NT2/D1 (cell line): Measurements from ENCODE around the gene TBC1D22B.
"Not testable (repeated sequence)": the region's sequence is repeated elsewhere in the genome, so short reads cannot be mapped to it uniquely, and the experiment has no call there.

Experiments used
- DNase-seq: peaks from one replicate; pipeline ENCODE4 v3.0.0-alpha.2; 2011; ENCODE audit warnings: low read depth, low spot score
- H3K27me3 ChIP-seq: 2 replicates; pipeline ENCODE4 v1.6.0; 2011; ENCODE audit warnings: mild to moderate bottlenecking; ENCODE audit not compliant: insufficient read length, insufficient read depth
- H3K36me3 ChIP-seq: 2 replicates; pipeline ENCODE4 v1.6.1; 2011; ENCODE audit warnings: mild to moderate bottlenecking, low read length, mixed read lengths; ENCODE audit not compliant: insufficient read depth, insufficient read length
- H3K4me1 ChIP-seq: 2 replicates; pipeline ENCODE4 v1.5.1; 2011; ENCODE audit not compliant: insufficient read depth, insufficient read length
- H3K4me3 ChIP-seq: 2 replicates; pipeline ENCODE4 v1.5.1; 2011; ENCODE audit warnings: low read depth; ENCODE audit not compliant: insufficient read length
- H3K9ac ChIP-seq: 2 replicates; pipeline ENCODE4 v1.6.0; 2011; ENCODE audit warnings: low read depth; ENCODE audit not compliant: insufficient read length
- H3K9me3 ChIP-seq: 2 replicates; pipeline ENCODE4 v1.5.1; 2011; ENCODE audit warnings: mild to moderate bottlenecking, low read length; ENCODE audit not compliant: insufficient read depth
- SUZ12 ChIP-seq: IDR thresholded peaks from 2 replicates; pipeline ENCODE4 v1.6.1; 2011; ENCODE audit not compliant: insufficient read length, insufficient read depth; ENCODE audit errors: extremely low read depth
- YY1 ChIP-seq: IDR thresholded peaks from 2 replicates; pipeline ENCODE4 v1.6.1; 2011; ENCODE audit not compliant: insufficient read length, insufficient read depth
- ZNF274 ChIP-seq: IDR thresholded peaks from 2 replicates; pipeline ENCODE4 v1.6.1; 2011; ENCODE audit warnings: mild to moderate bottlenecking, low read depth, low read length

The TBC1D22B gene

DNA sequence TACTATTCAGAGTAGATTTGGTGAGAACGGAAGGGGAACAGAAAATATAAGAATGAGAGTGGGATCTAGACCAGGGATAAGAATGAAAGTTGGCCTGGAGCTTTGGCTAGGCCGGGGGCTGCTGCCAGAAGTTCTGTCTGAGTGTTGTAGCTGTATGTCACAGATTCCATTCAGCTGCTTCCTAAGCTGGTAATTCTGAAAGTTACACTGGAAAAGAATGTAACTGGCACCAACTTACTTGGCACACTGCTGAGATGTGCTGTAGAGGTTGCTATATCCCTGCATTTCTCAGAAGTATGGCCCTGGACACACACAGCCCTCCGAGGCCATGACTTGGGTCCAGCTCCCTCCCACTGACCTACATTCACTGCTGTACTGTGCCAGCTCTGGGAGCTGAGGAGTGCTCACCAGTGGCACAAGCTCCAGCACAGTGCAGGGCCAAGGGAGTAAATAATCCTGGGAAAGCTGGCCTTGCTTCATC lies 26.1 kb downstream of the TBC1D22B start:
- TF ChIP-seq YY1 (no peak), SUZ12 (no peak), ZNF274 (no peak)
- Histone ChIP-seq H3K36me3 (peaks cover 65% of the 10 kb centered on the region), H3K9me3 (no peaks in the 10 kb centered on the region), H3K4me1 (peaks cover 4% of the 10 kb centered on the region), H3K27me3 (no peaks in the 10 kb centered on the region), H3K9ac (no peak overlapping the region), H3K4me3 (no peak overlapping the region)
- no peak for DNase-seq

DNA sequence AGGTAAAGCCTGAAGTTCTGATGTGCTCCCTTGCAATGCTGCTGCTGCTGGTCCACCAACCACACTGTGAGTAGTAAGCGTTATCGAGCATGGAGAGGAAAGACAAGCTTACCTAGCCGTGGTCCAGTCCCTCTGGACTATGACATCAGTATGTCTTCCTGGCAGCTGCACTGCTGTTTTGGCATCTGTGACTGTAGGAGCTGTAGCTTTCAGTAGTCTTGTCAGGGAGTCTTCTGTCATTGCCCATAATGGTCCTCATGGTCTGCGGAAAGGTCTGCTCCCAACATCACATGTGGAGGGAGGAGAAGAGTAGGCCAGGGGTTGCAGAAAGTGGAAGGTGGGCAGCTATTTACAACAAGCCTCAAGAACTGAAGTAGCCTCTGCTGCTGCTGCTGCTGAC lies 27.2 kb downstream of the TBC1D22B start:
- TF ChIP-seq ZNF274, result no peak
- no peak for TF ChIP-seq SUZ12
- TF ChIP-seq YY1, result no peak
- H3K27me3 ChIP-seq, result no peaks in the 10 kb centered on the region
- H3K36me3 ChIP-seq, result peaks cover 55% of the 10 kb centered on the region
- peaks cover 4% of the 10 kb centered on the region for H3K4me1 ChIP-seq
- no peak overlapping the region for H3K4me3 ChIP-seq
- H3K9ac ChIP-seq, result no peak overlapping the region
- no peak for DNase-seq
- no peaks in the 10 kb centered on the region for H3K9me3 ChIP-seq

DNA sequence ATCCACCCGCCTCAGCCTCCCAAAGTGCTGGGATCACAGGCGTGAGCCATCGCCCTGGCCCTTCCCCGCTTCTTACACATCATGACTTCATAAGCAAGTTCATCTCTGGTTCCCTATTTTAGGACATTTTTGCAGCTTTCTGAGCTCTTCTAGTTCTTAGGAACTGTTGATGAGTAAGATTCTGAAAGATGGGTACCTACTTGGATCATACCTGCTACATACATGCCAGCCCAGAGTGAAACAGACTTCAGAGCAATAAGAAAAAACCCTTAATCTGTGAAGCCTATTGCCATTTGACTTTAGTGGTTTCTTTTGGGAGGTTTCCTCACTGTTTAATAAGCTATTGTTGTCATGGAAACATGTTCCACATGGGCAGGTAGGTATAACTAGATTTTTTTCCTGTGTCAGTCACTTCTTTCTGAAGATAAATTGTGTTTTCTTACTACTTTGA lies 28.3 kb downstream of the TBC1D22B start:
- no peaks in the 10 kb centered on the region for H3K9me3 ChIP-seq
- TF ChIP-seq SUZ12 (no peak), YY1 (no peak), ZNF274 (no peak)
- H3K4me3 ChIP-seq, result no peak overlapping the region
- H3K27me3 ChIP-seq, result no peaks in the 10 kb centered on the region
- DNase-seq, result no peak
- no peak overlapping the region for H3K9ac ChIP-seq
- H3K36me3 ChIP-seq, result peaks cover 47% of the 10 kb centered on the region
- no peaks in the 10 kb centered on the region for H3K4me1 ChIP-seq

DNA sequence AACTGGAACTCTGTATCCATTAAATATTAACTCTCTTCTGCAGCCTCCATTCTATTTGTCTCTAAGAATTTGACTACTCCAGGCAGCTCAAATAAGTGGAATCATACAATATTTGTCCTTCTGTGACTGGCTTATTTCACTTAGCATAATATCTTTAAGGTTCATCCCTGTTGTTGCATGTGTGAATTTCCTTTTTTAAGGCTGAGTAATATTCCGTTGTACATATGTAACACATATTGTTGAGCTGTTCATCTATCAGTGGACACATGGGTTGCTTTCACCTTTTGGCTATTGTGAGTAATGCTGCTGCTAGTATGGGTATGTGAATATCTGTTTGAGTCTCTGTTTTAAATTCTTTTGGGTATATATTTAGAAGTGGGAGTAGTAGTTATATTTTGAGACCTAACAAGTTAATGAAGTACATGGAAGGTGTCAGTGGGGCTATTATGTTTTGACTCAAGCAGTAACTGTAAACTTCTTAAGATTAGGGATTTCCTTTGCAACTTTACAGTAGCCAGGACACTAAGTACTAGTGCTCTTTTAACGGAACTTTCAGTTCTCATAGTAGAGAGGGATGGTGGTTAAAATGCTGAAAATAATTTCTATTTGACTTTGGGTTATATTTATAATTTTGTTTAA lies 30.1 kb downstream of the TBC1D22B start:
- no peak overlapping the region for H3K9ac ChIP-seq
- DNase-seq, result no peak
- peaks cover 54% of the 10 kb centered on the region for H3K36me3 ChIP-seq

DNA sequence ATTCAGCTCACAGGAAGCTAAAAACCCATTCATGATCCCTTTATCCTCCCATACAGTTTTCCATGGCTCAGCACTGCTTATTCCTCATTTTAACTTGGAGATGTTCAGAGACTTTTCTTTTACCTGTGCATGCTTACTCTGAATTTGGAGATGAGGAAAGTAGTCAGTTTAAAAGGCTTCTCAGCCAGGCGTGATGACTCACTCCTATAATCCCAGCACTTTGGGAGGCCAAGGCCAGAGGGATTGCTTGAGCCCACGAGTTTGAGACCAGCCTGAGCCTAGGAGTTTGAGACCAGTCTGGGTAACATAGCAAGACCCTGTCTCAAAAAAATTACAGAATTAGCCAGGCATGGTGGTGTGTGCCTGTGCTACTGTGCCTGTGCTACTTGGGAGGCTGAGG lies 30.7 kb downstream of the TBC1D22B start:
- no peak overlapping the region for H3K9ac ChIP-seq
- H3K9me3 ChIP-seq, result no peaks in the 10 kb centered on the region
- TF ChIP-seq ZNF274, result no peak
- TF ChIP-seq SUZ12, result no peak
- TF ChIP-seq YY1, result no peak
- no peaks in the 10 kb centered on the region for H3K27me3 ChIP-seq
- DNase-seq, result no peak
- H3K4me1 ChIP-seq, result no peaks in the 10 kb centered on the region
- H3K4me3 ChIP-seq, result no peak overlapping the region
- H3K36me3 ChIP-seq, result peaks cover 50% of the 10 kb centered on the region

More for the DNA sequence above, 30.1 kb downstream of the TBC1D22B start:
- H3K4me1 ChIP-seq, result no peaks in the 10 kb centered on the region
- no peaks in the 10 kb centered on the region for H3K9me3 ChIP-seq
- no peaks in the 10 kb centered on the region for H3K27me3 ChIP-seq
- no peak for TF ChIP-seq ZNF274
- no peak for TF ChIP-seq SUZ12
- no peak for TF ChIP-seq YY1
- H3K4me3 ChIP-seq, result no peak overlapping the region

DNA sequence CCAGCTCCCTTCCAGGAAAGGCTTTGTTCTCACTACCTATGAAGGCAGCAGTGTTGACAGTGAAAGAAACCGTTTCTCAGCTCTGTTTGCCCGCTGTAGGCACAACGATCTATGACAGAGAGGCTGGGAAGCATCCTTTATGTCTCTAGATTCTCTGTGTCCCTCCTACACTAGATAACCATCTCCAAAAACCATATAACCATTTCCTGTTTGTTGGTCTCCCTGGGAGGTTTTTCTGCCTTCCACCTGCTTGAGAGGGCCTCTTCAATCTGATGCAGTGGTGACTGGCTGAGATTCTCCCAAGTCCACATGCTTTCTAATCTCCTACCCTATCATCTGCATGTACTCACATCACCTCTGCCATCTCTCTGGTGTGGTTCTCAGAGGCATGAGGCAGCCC lies 32.4 kb downstream of the TBC1D22B start:
- no peak for TF ChIP-seq SUZ12
- H3K9ac ChIP-seq, result no peak overlapping the region
- no peaks in the 10 kb centered on the region for H3K9me3 ChIP-seq
- DNase-seq, result no peak
- H3K4me3 ChIP-seq, result no peak overlapping the region
- H3K27me3 ChIP-seq, result no peaks in the 10 kb centered on the region
- no peaks in the 10 kb centered on the region for H3K4me1 ChIP-seq
- H3K36me3 ChIP-seq, result peaks cover 47% of the 10 kb centered on the region

DNA sequence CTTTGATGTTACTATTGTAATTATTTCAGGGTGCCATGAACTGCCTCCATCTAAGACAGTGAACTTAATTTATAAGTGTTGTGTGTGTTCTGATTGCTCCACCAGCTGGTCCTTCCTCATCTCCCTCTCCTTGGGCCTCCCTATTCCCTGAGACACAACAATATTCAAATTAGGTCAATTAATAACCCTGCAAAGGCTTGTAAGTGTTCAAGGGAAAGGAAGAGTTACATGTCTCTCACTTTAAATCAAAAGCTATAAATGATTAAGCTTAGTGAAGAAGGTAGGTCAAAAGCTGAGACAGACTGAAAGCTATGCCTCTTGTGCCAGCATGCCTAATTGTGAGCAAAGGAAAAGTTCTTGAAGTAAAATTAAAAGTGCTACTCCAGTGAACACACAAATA lies 35.9 kb downstream of the TBC1D22B start:
- no peaks in the 10 kb centered on the region for H3K9me3 ChIP-seq

DNA sequence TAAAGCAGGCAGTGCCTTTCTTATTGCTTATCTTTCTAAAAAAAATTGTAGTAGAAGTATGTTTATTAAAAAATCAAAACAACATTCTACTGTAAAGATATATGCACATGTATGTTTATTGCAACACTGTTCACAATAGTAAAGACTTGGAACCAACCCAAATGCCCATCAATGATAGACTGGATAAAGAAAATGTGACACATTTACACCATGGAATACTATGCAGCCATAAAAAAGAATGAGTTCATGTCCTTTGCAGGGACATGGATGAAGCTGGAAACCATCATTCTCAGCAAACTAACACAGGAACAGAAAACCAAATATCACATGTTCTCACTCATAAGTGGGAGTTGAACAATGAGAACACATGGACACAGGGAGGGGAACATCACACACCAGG lies 40.1 kb downstream of the TBC1D22B start:
- H3K36me3 ChIP-seq, result peaks cover 32% of the 10 kb centered on the region
- H3K9me3 ChIP-seq, result not testable (repeated sequence)

More for the DNA sequence above, 35.9 kb downstream of the TBC1D22B start:
- Histone ChIP-seq H3K36me3 (peaks cover 37% of the 10 kb centered on the region), H3K9ac (no peak overlapping the region), H3K4me1 (no peaks in the 10 kb centered on the region), H3K27me3 (no peaks in the 10 kb centered on the region), H3K4me3 (no peak overlapping the region)
- DNase-seq, result no peak
- no peak for TF ChIP-seq ZNF274
- no peak for TF ChIP-seq YY1
- no peak for TF ChIP-seq SUZ12

More for the DNA sequence above, 40.1 kb downstream of the TBC1D22B start:
- not testable (repeated sequence) for H3K4me1 ChIP-seq, H3K27me3 ChIP-seq, H3K9ac ChIP-seq, H3K4me3 ChIP-seq, DNase-seq
